SU-DHL-6 (cell line): ENCODE data around the gene EMID1.

ENCODE experiments used
- H2AFZ ChIP-seq: fragments of 200-600 bp; sonication (generic); 2 replicates; pipeline ENCODE4 v1.6.1; 2014; ENCODE audit warnings: low read depth, mild to moderate bottlenecking, moderate library complexity, mixed read lengths, antibody characterized with exemption, low read length; ENCODE audit not compliant: severe bottlenecking
- H3F3A ChIP-seq: fragments of 200-600 bp; shearing (Covaris generic); 2 replicates; pipeline ENCODE4 v1.6.0; 2016; ENCODE audit warnings: antibody characterized with exemption, mild to moderate bottlenecking; ENCODE audit not compliant: insufficient read depth
- H3K27ac ChIP-seq: fragments of 200-600 bp; sonication (generic); 2 replicates; pipeline ENCODE4 v1.5.1; 2016; ENCODE audit warnings: low read depth, mild to moderate bottlenecking, low read length, moderate library complexity, mixed read lengths
- H3K27me3 ChIP-seq: fragments of 200-600 bp; sonication (generic), shearing (Covaris generic); 2 replicates; pipeline ENCODE4 v1.6.0; 2014; ENCODE audit warnings: mild to moderate bottlenecking, low read length
- H3K36me3 ChIP-seq: fragments of 200-600 bp; sonication (generic); 2 replicates; pipeline ENCODE4 v1.6.1; 2014; ENCODE audit warnings: mild to moderate bottlenecking, low read length, mixed read lengths
- H3K4me2 ChIP-seq: fragments of 300-600, 200-600 bp; shearing (Covaris generic), sonication (generic); 2 replicates; pipeline ENCODE4 v1.6.0; 2014; ENCODE audit warnings: low read length, low read depth, mild to moderate bottlenecking; ENCODE audit not compliant: poor library complexity, severe bottlenecking
- H3K4me3 ChIP-seq: fragments of 200-600 bp; sonication (generic); 2 replicates; pipeline ENCODE4 v1.5.1; 2014; ENCODE audit warnings: antibody characterized with exemption, low read length, mild to moderate bottlenecking, mixed read lengths; ENCODE audit not compliant: insufficient read depth, poor library complexity, severe bottlenecking
- H3K79me2 ChIP-seq: fragments of 200-600 bp; sonication (generic); 2 replicates; pipeline ENCODE4 v1.6.1; 2014; ENCODE audit warnings: mild to moderate bottlenecking, low read length, moderate library complexity; ENCODE audit not compliant: insufficient read depth
- H3K9ac ChIP-seq: fragments of 200-600 bp; sonication (generic); 2 replicates; pipeline ENCODE4 v1.7.0; 2014; ENCODE audit warnings: mild to moderate bottlenecking, low read length
- H3K9me2 ChIP-seq: fragments of 200-600 bp; sonication (generic); replicated peaks from 2 replicates; pipeline ENCODE4 v1.6.1; 2014; ENCODE audit warnings: low read length; ENCODE audit not compliant: insufficient read depth
- H3K9me3 ChIP-seq: fragments of 200-600 bp; sonication (generic); 2 replicates; pipeline ENCODE4 v1.6.1; 2014; ENCODE audit warnings: low read length, mixed read lengths; ENCODE audit not compliant: insufficient read depth
- H4K20me1 ChIP-seq: fragments of 200-600 bp; sonication (generic); 2 replicates; pipeline ENCODE4 v1.6.1; 2014; ENCODE audit warnings: low read depth, mild to moderate bottlenecking, antibody characterized with exemption, low read length, moderate library complexity, mixed read lengths
- EZH2phosphoT487 ChIP-seq: fragments of 200-600 bp; sonication (generic), shearing (Covaris generic); conservative IDR thresholded peaks from 2 replicates; pipeline ENCODE4 v1.6.1; 2018; ENCODE audit warnings: mild to moderate bottlenecking, antibody characterized with exemption, low read length, moderate library complexity, mixed read lengths
- TF ChIP-seq, protein P1 (sequence below): fragments of 200-600 bp; sonication (generic); IDR thresholded peaks from one replicate; pipeline ENCODE4 v1.5.1; 2017; ENCODE audit warnings: antibody characterized with exemption, mild to moderate bottlenecking, low read length, moderate library complexity; ENCODE audit not compliant: insufficient read depth, poor library complexity, severe bottlenecking

Gene EMID1

DNA sequence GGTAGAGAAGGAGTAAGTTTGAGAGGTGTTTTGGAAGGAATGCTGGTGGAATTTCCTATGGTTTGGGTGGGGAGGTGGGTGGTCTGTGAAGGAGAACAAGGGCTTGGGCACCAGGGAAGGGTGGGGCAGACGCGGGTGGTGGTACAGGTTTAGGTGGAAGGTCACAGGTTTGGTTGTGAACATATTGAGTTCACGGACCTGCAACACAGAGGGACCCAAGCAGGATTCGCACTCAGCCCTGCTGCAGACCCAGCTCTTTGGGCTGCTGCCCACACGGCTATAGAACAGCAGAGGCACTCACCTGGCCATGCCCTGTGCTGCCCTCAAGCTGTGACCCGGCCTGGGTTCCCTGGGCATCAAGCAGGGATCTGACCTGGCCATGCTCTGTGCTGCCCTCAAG, 33.5 kb upstream of the EMID1 start:
- Histone ChIP-seq H3K9me3 (no peaks in the 10 kb centered on the region), H3K36me3 (no peaks in the 10 kb centered on the region), H3K9me2 (no peaks in the 10 kb centered on the region), H4K20me1 (no peaks in the 10 kb centered on the region), H3F3A (no peaks in the 10 kb centered on the region), H3K9ac (no peak overlapping the region), H3K4me3 (no peak overlapping the region), H3K79me2 (no peaks in the 10 kb centered on the region), H3K4me2 (no peak overlapping the region), H3K27me3 (no peaks in the 10 kb centered on the region), H3K27ac (no peak overlapping the region), H2AFZ (no peak overlapping the region)
- no peak for TF ChIP-seq EZH2phosphoT487
- TF ChIP-seq, protein P1, sequence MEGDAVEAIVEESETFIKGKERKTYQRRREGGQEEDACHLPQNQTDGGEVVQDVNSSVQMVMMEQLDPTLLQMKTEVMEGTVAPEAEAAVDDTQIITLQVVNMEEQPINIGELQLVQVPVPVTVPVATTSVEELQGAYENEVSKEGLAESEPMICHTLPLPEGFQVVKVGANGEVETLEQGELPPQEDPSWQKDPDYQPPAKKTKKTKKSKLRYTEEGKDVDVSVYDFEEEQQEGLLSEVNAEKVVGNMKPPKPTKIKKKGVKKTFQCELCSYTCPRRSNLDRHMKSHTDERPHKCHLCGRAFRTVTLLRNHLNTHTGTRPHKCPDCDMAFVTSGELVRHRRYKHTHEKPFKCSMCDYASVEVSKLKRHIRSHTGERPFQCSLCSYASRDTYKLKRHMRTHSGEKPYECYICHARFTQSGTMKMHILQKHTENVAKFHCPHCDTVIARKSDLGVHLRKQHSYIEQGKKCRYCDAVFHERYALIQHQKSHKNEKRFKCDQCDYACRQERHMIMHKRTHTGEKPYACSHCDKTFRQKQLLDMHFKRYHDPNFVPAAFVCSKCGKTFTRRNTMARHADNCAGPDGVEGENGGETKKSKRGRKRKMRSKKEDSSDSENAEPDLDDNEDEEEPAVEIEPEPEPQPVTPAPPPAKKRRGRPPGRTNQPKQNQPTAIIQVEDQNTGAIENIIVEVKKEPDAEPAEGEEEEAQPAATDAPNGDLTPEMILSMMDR = no peak

DNA sequence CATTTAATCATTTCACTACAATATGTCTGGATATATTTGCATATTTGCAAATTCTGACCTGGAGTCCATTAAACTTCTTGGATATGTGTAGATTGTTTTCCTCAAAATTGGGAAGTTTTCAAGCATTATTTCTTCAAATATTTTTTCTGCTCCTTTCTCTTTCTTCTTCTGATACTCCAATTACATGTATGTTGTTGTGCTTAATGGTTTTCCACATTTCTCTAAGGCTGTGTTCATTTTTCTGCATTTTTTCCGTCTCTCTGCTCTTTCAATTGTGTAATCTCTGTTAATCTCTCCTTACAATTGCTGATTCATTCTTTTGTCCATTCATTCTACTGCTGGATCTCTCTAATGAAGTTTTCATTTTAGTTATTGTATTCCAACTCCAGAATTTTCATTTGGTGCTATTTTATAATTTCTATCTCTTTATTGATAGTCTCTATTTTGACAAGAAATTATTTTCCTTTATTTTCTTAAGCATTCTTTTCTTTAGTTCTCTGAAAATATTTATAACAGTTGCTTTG, 30.3 kb upstream of the EMID1 start:
- no peak overlapping the region for H3K4me2 ChIP-seq
- H3F3A ChIP-seq = no peaks in the 10 kb centered on the region
- H3K27ac ChIP-seq = no peak overlapping the region
- TF ChIP-seq, protein P1 = no peak
- TF ChIP-seq EZH2phosphoT487 = no peak
- no peak overlapping the region for H3K9ac ChIP-seq
- H3K9me2 ChIP-seq = no peaks in the 10 kb centered on the region
- no peak overlapping the region for H2AFZ ChIP-seq
- no peaks in the 10 kb centered on the region for H3K27me3 ChIP-seq
- no peaks in the 10 kb centered on the region for H3K36me3 ChIP-seq
- H3K79me2 ChIP-seq = no peaks in the 10 kb centered on the region
- H3K9me3 ChIP-seq = no peaks in the 10 kb centered on the region
- no peak overlapping the region for H3K4me3 ChIP-seq
- H4K20me1 ChIP-seq = no peaks in the 10 kb centered on the region

DNA sequence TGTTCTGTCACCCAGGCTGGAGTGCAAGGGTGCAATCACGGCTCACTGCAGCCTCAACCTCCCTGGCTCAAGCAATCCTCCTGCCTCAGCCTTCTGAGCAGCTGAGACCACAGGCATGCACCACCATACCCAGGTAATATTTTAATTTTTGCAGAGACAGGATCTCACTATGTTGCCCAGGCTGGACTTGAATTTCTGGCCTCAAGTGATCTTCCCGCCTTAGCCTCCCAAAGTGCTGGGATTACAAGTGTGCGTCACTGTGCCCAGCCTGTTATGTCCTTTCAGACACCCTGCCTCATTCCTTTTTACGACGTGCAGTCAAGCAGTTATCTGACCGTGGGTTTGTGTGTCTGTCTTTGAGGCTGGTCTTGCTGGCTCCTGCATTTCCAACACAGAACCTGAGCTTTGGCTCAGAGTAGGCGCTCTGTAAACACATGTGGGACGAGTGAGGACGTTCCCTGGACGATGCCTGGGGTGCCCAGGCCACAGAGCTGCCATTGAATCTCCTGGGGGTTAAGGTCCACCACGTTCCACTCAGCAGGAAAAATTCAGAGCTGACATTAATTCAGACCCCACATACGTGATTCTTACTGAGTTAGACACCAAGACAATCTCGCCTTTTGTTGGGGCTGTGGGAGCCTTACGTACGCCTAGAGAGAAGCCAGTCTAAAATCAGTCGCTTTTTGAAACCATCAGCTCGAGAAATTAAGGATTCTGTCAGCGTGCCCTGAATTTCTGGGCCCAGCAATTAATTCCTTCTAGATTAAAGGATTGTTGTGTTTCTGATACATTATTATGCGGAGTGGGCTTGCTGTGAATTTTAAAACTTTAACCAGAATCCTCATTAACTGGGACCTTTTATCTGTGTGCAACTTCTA, 21.5 kb upstream of the EMID1 start:
- H3K79me2 ChIP-seq = no peaks in the 10 kb centered on the region
- H4K20me1 ChIP-seq = no peaks in the 10 kb centered on the region
- no peak overlapping the region for H3K4me2 ChIP-seq
- TF ChIP-seq, protein P1 = no peak
- TF ChIP-seq EZH2phosphoT487 = no peak
- H3K36me3 ChIP-seq = no peaks in the 10 kb centered on the region
- H3K9ac ChIP-seq = no peak overlapping the region
- H3K27ac ChIP-seq = no peak overlapping the region
- no peaks in the 10 kb centered on the region for H3F3A ChIP-seq
- no peak overlapping the region for H2AFZ ChIP-seq
- H3K4me3 ChIP-seq = no peak overlapping the region
- H3K27me3 ChIP-seq = no peaks in the 10 kb centered on the region
- no peaks in the 10 kb centered on the region for H3K9me3 ChIP-seq
- no peaks in the 10 kb centered on the region for H3K9me2 ChIP-seq
